Spinal cord (tissue), 10 donors: Measurements from ENCODE around the gene STAG2. TPM values are rescaled to one million over a fixed set of nuclear protein-coding genes. Genes with fewer than 3 reads are reported as not detected.
A peak's percentile ranks its signal among the peaks of the same experiment; 100 is the strongest.
"Not testable (repeated sequence)": the region's sequence is repeated elsewhere in the genome, so short reads cannot be mapped to it uniquely, and the experiment has no call there.

Experiments
- DNase-seq, 6 donors: peaks; one replicate each; pipeline versions ENCODE4 v3.0.0 to v3.0.0-alpha.2; 2013 to 2015; ENCODE audit warnings: low spot score in 6 of 6, low read depth in 4 of 6
- H3K27ac ChIP-seq: one replicate; pipeline ENCODE4 v1.5.1; 2013; ENCODE audit warnings: low read depth, low read length, control low read depth
- H3K27me3 ChIP-seq: one replicate; pipeline ENCODE4 v1.6.1; 2013; ENCODE audit warnings: low read length; ENCODE audit not compliant: control insufficient read depth, insufficient read depth
- H3K36me3 ChIP-seq: one replicate; pipeline ENCODE4 v1.6.1; 2013; ENCODE audit warnings: low read length; ENCODE audit not compliant: control insufficient read depth, insufficient read depth
- H3K4me1 ChIP-seq: one replicate; pipeline ENCODE4 v1.6.1; 2013; ENCODE audit warnings: low read length; ENCODE audit not compliant: control insufficient read depth, insufficient read depth
- H3K4me3 ChIP-seq: one replicate; pipeline ENCODE4 v1.5.1; 2013; ENCODE audit warnings: low read depth, low read length, control low read depth
- H3K9me3 ChIP-seq: one replicate; pipeline ENCODE4 v1.6.1; 2013; ENCODE audit warnings: low read length; ENCODE audit not compliant: control insufficient read depth, insufficient read depth
- WGBS: methylation state at CpG from one replicate; pipeline ENCODE4 v1.1.5; 2013; ENCODE audit warnings: missing lambda C conversion rate; ENCODE audit not compliant: insufficient coverage; 5-methylcytosine and 5-hydroxymethylcytosine counted together
- polyA plus RNA-seq, 2 donors: library from polyadenylated mRNA; unstranded; fragments of 120-200 nt; gene quantifications; one replicate each; pipeline ENCODE4 v1.2.1, GENCODE V29; 2013; ENCODE audit not compliant: insufficient read length in 2 of 2
- total RNA-seq, 2 donors: library from RNA; depleted of rRNA in 1 of 2; stranded (reverse); fragments of 120-200 nt in 1 of 2; fragments of >200 nt in 1 of 2; gene quantifications; one replicate each; pipeline versions ENCODE4 v1.2.3 to v1.2.4, GENCODE V29; 2013 to 2014
- donor health status: healthy.

The STAG2 gene
- total and polyA plus RNA-seq, 4 donors, result 54.8 to 152 (median 99.5) TPM

- H3K4me1 ChIP-seq, result no peaks in the 10 kb centered on the region
- peak in 1 of 6 donors; percentile 52 for DNase-seq
- H3K9me3 ChIP-seq, result no peaks in the 10 kb centered on the region
- H3K4me3 ChIP-seq, result no peak overlapping the region
- no CpG with 5 or more reads among the region's 1 CpG for WGBS
- no peaks in the 10 kb centered on the region for H3K36me3 ChIP-seq
- H3K27me3 ChIP-seq, result no peaks in the 10 kb centered on the region
- no peak overlapping the region for H3K27ac ChIP-seq
Observed at GRCh38 chrX:124018023-124018422, 56.5 kb downstream of the STAG2 start.

- H3K36me3 ChIP-seq, result no peaks in the 10 kb centered on the region
- H3K4me1 ChIP-seq, result no peaks in the 10 kb centered on the region
- WGBS, result 33% methylated on average over 1 of the region's 3 CpGs
- no peaks in the 10 kb centered on the region for H3K27me3 ChIP-seq
- no peak overlapping the region for H3K4me3 ChIP-seq
- H3K27ac ChIP-seq, result no peak overlapping the region
- DNase-seq, result no peak
- no peaks in the 10 kb centered on the region for H3K9me3 ChIP-seq
Observed at GRCh38 chrX:124023838-124024238, 62.3 kb downstream of the STAG2 start.

GRCh38 chrX:124026529-124026928 lies 65.0 kb downstream of the STAG2 start:
- no CpG with 5 or more reads among the region's 1 CpG for WGBS
- no peak for DNase-seq
- Histone ChIP-seq H3K27me3 (no peaks in the 10 kb centered on the region), H3K4me1 (no peaks in the 10 kb centered on the region), H3K27ac (no peak overlapping the region), H3K36me3 (peaks cover 3% of the 10 kb centered on the region), H3K4me3 (no peak overlapping the region), H3K9me3 (no peaks in the 10 kb centered on the region)

GRCh38 chrX:124028182-124028581 lies 66.7 kb downstream of the STAG2 start:
- Histone ChIP-seq H3K9me3 (no peaks in the 10 kb centered on the region), H3K4me1 (no peaks in the 10 kb centered on the region), H3K4me3 (no peak overlapping the region), H3K27me3 (no peaks in the 10 kb centered on the region), H3K27ac (no peak overlapping the region), H3K36me3 (peaks cover 3% of the 10 kb centered on the region)
- no peak for DNase-seq
- WGBS, result 75% methylated on average over 2 of the region's 3 CpGs

- H3K9me3 ChIP-seq, result no peaks in the 10 kb centered on the region
- WGBS, result no CpG with 5 or more reads among the region's 1 CpG
Observed at GRCh38 chrX:124030520-124030919, 69.0 kb downstream of the STAG2 start.

GRCh38 chrX:124033821-124034220 lies 72.3 kb downstream of the STAG2 start:
- Histone ChIP-seq H3K4me3 (no peak overlapping the region), H3K27ac (no peak overlapping the region), H3K4me1 (no peaks in the 10 kb centered on the region), H3K36me3 (peaks cover 3% of the 10 kb centered on the region), H3K9me3 (no peaks in the 10 kb centered on the region), H3K27me3 (no peaks in the 10 kb centered on the region)
- DNase-seq, result no peak
- WGBS, result no CpG with 5 or more reads among the region's 1 CpG

More at GRCh38 chrX:124030520-124030919, 69.0 kb downstream of the STAG2 start:
- no peak for DNase-seq
- Histone ChIP-seq H3K27ac (no peak overlapping the region), H3K4me1 (no peaks in the 10 kb centered on the region), H3K36me3 (peaks cover 3% of the 10 kb centered on the region), H3K27me3 (no peaks in the 10 kb centered on the region), H3K4me3 (no peak overlapping the region)

GRCh38 chrX:124035657-124036056 lies 74.2 kb downstream of the STAG2 start:
- WGBS, result 100% methylated on average over 1 of the region's 2 CpGs
- DNase-seq, result no peak
- no peaks in the 10 kb centered on the region for H3K9me3 ChIP-seq
- no peaks in the 10 kb centered on the region for H3K27me3 ChIP-seq
- peaks cover 6% of the 10 kb centered on the region for H3K36me3 ChIP-seq
- H3K4me1 ChIP-seq, result no peaks in the 10 kb centered on the region
- no peak overlapping the region for H3K27ac ChIP-seq
- no peak overlapping the region for H3K4me3 ChIP-seq

- DNase-seq, result no peak
- H3K27me3 ChIP-seq, result no peaks in the 10 kb centered on the region
- H3K9me3 ChIP-seq, result no peaks in the 10 kb centered on the region
- WGBS, result no CpG with 5 or more reads among the region's 1 CpG
- H3K4me3 ChIP-seq, result no peak overlapping the region
- H3K27ac ChIP-seq, result no peak overlapping the region
- peaks cover 2% of the 10 kb centered on the region for H3K36me3 ChIP-seq
- no peaks in the 10 kb centered on the region for H3K4me1 ChIP-seq
Observed at GRCh38 chrX:124042042-124042441, 80.5 kb downstream of the STAG2 start.

- WGBS, result no CpG with 5 or more reads among the region's 4 CpGs
- no peaks in the 10 kb centered on the region for H3K9me3 ChIP-seq
- H3K4me3 ChIP-seq, result no peak overlapping the region
- H3K36me3 ChIP-seq, result no peaks in the 10 kb centered on the region
- no peaks in the 10 kb centered on the region for H3K4me1 ChIP-seq
- no peak for DNase-seq
- no peaks in the 10 kb centered on the region for H3K27me3 ChIP-seq
- no peak overlapping the region for H3K27ac ChIP-seq
Observed at GRCh38 chrX:124045109-124045508, 83.6 kb downstream of the STAG2 start.

- not testable (repeated sequence) for H3K4me1 ChIP-seq, H3K4me3 ChIP-seq, H3K27me3 ChIP-seq, DNase-seq, H3K36me3 ChIP-seq, H3K9me3 ChIP-seq, H3K27ac ChIP-seq
- 89% methylated on average over 3 of the region's 6 CpGs for WGBS
Observed at GRCh38 chrX:124084417-124084816, 122.9 kb downstream of the STAG2 start.
